Activated T-helper 9 cell treated with anti-CD3 and anti-CD28 coated beads, Interleukin-2, amount 50 U/mL, for 16 hours (primary cell): ENCODE results near the gene TNNI3K.

ENCODE experiments used
- DNase-seq: peaks from one replicate; pipeline ENCODE4 v3.0.0-alpha.2; 2020; ENCODE audit warnings: low read depth

TNNI3K gene

GRCh38 chr1:74504125-74504932, 269.1 kb downstream of the TNNI3K start:
- no peak for DNase-seq

GRCh38 chr1:74504933-74505512, 269.8 kb downstream of the TNNI3K start:
- DNase-seq, result no peak

GRCh38 chr1:74505928-74506710, 270.9 kb downstream of the TNNI3K start:
- no peak for DNase-seq

- DNase-seq, result no peak
Measured at GRCh38 chr1:74508449-74508848, 273.3 kb downstream of the TNNI3K start.

GRCh38 chr1:74512170-74512915, 277.2 kb downstream of the TNNI3K start, which contains the start of gene LRRC53:
LRRC53 (minus strand) TSS chr1:74512611; CDS start chr1:74483349, 29,262 bp downstream.
- DNase-seq, result no peak

GRCh38 chr1:74513411-74514300, 278.5 kb downstream of the TNNI3K start:
- DNase-seq, result no peak

GRCh38 chr1:74517599-74518051, 282.4 kb downstream of the TNNI3K start:
- no peak for DNase-seq

- no peak for DNase-seq
Measured at GRCh38 chr1:74522148-74522547, 287.0 kb downstream of the TNNI3K start.

GRCh38 chr1:74523873-74524480, 288.8 kb downstream of the TNNI3K start:
- no peak for DNase-seq

GRCh38 chr1:74526708-74527107, 291.5 kb downstream of the TNNI3K start:
- DNase-seq, result no peak

GRCh38 chr1:74528123-74528522, 292.9 kb downstream of the TNNI3K start:
- no peak for DNase-seq

GRCh38 chr1:74530892-74531291, 295.7 kb downstream of the TNNI3K start:
- no peak for DNase-seq

- DNase-seq, result no peak
Measured at GRCh38 chr1:74531796-74532195, 296.6 kb downstream of the TNNI3K start.

GRCh38 chr1:74534241-74534640, 299.1 kb downstream of the TNNI3K start:
- DNase-seq, result no peak

GRCh38 chr1:74545821-74546220, 310.6 kb downstream of the TNNI3K start:
- DNase-seq, result no peak

- no peak for DNase-seq
Measured at GRCh38 chr1:74548961-74549750, 314.0 kb downstream of the TNNI3K start.

- DNase-seq, result no peak
Measured at GRCh38 chr1:74549932-74550331, 314.7 kb downstream of the TNNI3K start.

- DNase-seq, result no peak
Measured at GRCh38 chr1:74570797-74571492, 335.8 kb downstream of the TNNI3K start.

GRCh38 chr1:74571493-74571800, 336.3 kb downstream of the TNNI3K start:
- DNase-seq, result no peak
